ENCODE results near the gene MYO15A.

DNA sequence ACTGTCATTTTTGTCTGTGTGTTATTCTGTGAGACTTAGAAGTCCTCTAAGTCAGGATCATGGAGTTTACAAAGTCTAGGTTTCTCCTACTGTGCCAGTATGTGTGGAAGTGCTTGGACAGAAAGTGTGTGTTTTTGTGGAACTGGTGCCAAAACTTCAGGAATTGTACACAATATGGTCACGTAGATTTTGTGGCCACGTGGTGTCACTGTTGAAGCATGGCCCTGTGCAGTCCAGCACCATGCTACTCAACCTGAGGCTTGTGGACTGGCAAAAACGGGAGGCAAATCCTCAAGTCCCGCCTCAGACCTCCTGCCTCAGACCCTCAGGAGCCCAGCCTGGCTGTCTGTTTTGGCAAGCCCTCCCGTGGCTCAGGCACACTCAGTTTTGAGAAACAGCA lies 58.3 kb downstream of the MYO15A start:
- TF ChIP-seq, protein P1, sequence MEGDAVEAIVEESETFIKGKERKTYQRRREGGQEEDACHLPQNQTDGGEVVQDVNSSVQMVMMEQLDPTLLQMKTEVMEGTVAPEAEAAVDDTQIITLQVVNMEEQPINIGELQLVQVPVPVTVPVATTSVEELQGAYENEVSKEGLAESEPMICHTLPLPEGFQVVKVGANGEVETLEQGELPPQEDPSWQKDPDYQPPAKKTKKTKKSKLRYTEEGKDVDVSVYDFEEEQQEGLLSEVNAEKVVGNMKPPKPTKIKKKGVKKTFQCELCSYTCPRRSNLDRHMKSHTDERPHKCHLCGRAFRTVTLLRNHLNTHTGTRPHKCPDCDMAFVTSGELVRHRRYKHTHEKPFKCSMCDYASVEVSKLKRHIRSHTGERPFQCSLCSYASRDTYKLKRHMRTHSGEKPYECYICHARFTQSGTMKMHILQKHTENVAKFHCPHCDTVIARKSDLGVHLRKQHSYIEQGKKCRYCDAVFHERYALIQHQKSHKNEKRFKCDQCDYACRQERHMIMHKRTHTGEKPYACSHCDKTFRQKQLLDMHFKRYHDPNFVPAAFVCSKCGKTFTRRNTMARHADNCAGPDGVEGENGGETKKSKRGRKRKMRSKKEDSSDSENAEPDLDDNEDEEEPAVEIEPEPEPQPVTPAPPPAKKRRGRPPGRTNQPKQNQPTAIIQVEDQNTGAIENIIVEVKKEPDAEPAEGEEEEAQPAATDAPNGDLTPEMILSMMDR (IDR thresholded peaks at IDR 0.05): no peak
- TF ChIP-seq POLR2A (IDR thresholded peaks at IDR 0.05): no peak

Measured in adrenal gland (tissue), 5 donors.